Anterior cingulate cortex (tissue), 58 donors: ENCODE measurements around the gene RPUSD1.
"Not testable (repeated sequence)": the region's sequence is repeated elsewhere in the genome, so short reads cannot be mapped to it uniquely, and the experiment has no call there.

Source experiments
- DNase-seq, 58 donors: peaks; one replicate each; lab custom pipeline; 2025; lab: John Stamatoyannopoulos, UW

The RPUSD1 gene, protein sequence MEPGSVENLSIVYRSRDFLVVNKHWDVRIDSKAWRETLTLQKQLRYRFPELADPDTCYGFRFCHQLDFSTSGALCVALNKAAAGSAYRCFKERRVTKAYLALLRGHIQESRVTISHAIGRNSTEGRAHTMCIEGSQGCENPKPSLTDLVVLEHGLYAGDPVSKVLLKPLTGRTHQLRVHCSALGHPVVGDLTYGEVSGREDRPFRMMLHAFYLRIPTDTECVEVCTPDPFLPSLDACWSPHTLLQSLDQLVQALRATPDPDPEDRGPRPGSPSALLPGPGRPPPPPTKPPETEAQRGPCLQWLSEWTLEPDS

GRCh38 chr16:787978-788398 lies at the start of gene RPUSD1:
RPUSD1 (minus strand) TSS chr16:788381; CDS start chr16:787737, 644 bp downstream.
- DNase-seq = peak in 1 of 58 donors; percentile 51

GRCh38 chr16:836822-837221 lies 48.6 kb upstream of the RPUSD1 start:
- not testable (repeated sequence) for DNase-seq

DNA sequence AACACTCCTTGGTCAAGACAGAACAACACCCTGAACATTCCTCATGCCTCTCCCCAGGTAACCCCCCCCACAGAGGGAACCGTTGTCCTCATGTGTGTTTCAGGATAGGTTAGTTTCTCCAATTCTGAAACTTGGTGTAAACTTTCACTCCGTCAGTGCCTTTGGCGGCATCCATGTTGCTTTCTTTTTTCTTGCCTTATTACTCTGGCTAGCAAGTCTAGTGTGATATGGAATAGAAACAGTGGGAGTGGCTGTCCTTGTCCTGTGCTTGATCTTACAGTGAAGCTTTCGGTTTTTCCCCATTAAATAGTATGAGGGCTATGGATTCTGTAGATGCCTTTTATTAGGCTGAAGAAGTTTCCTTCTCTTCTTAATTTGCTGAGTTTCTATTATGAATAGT lies 48.0 kb upstream of the RPUSD1 start:
- DNase-seq = no peak

DNA sequence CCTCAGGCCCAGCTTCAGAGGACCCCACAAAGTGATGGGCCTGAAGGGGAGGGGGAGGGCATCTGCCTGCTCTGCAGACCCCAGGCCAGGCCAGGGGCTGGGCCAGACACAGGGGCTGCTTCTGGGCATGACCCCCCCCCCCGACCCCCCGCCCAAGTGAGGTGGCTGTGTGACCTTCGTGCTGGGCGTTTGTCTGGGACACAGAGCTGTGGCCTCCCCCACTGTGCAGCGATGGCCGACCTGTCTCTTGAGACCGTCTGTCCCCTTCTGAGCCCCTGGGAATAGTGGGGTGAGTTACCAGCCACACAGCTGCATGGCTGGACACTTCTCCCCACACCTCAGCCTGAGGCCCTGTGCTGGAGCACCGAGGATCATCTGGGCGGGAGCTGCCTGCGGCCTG lies 47.2 kb upstream of the RPUSD1 start:
- no peak for DNase-seq

GRCh38 chr16:833411-833810 lies 45.2 kb upstream of the RPUSD1 start:
- no peak for DNase-seq

DNA sequence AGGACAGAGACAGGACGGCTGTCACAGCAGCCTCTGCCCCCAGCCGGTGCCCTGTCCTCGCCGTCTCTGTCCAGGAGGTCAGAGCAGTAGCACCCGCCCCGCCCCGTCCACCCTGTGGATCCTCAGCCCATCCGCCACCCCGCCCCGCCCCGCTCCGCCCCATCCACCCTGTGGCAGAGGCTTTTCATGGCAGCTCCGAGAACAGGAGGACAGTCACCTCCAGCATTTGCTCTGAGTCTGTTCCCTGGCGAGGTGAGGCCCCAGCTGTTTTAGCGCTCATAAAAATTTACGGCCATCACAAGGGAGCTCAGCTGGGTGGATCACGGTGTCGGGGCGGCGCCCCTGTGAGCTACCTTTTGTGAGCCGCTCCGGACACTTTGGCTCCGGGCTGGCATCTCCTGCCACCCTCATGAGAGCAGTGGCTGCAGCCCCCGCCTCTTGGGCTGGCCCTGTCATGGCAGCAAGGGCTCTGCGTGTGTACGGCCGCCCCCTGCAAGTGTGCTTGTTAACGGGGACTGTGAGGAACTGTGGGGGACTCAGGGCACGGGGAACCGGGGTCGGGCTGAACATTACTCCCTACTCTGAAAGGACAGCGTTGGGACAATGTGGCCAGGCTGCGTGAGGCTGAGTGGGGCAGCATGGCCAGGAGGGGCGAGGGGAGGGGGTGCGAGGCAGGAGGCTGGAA lies 44.6 kb upstream of the RPUSD1 start:
- no peak for DNase-seq

GRCh38 chr16:831571-832413 lies 43.6 kb upstream of the RPUSD1 start:
- DNase-seq = no peak

DNA sequence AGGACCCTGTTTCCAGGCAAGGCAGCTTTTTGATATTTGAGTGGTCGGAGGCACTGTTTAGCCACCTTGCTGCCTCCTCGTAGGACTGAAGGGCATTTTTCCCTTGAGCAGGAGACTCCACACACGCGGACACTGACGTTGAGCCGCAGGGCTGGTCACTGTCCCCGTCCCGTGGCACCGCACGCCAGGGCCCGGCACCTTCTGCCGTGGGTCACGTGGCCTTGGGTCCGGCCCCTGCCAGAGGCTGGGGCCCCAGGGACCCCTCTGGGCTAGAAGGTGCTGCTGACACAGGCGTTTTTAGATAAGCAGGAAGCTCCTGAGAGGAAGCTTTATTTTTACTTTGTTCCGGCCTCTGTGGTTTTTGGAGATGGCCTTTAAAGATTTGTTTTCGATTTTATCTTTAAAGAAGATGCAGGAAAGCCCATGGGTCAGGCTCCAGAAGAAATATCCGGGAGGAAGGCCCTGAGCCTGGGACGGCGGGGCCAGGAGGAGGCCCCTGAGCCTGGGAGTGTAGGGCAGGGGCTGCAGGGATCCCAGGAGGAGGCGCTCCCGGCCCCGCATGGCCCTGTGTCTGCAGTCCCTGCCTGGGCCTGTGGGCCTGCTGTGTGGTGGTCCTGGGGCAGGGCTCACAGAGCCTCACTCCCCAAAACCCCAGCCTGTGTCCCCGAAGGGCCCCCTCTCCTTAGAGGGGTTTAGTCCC lies 42.8 kb upstream of the RPUSD1 start:
- no peak for DNase-seq

DNA sequence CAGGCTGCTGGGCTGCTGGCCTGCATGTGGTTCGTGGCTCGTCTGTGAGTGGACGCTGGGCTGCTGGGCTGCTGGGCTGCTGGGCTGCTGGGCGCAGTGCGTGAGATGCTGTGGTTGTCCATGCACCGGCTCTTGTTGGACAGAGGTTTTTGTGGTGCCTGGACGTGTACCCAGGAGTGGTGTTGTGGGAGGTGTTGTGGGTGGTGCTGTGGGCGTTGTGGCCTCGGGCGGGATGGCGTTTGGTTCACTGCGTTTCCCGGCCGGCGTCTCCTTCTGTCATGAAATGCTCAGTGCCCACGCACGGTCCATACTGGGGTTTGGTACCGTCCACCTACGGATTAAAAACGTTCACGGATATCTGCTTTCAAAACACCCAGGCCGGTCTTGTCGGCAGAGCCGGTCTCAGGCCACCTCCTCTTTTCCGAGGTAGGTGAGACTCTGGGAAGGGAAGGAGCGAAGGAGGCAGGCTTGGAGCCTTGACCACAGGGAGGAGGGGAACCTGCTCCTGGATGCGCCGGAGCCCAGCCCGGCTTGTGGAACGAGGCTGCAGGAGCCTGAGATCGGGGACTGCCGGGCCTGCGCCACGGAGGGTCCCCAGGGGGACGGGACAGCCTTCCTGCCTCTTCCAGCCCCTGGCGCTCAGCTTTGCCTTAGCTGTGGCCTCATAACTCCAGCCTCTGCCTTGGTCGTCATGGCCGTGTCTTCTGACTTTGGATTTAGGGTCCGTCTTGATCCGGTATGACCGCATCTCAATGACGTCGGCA lies 42.1 kb upstream of the RPUSD1 start:
- DNase-seq = no peak

- no peak for DNase-seq
Measured at GRCh38 chr16:828891-829290, 40.7 kb upstream of the RPUSD1 start.

DNA sequence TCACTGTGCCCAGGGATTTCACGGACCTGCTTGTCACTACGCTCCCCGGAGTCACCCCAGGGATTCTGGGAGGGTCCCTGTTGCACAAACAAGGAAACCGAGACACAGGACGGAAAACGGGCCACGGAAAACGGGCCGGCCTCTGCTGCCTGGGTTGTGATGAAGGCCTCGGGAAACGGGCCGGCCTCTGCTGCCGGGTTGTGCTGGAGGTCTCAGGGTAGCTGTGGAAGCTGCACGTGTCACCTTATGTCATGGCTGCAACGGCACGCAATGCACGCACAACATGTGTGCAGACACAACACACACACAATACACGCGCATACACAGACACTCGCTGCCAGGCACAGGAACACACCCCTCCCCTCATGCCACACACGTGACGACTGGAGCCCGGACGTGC lies 39.3 kb upstream of the RPUSD1 start:
- no peak for DNase-seq

DNA sequence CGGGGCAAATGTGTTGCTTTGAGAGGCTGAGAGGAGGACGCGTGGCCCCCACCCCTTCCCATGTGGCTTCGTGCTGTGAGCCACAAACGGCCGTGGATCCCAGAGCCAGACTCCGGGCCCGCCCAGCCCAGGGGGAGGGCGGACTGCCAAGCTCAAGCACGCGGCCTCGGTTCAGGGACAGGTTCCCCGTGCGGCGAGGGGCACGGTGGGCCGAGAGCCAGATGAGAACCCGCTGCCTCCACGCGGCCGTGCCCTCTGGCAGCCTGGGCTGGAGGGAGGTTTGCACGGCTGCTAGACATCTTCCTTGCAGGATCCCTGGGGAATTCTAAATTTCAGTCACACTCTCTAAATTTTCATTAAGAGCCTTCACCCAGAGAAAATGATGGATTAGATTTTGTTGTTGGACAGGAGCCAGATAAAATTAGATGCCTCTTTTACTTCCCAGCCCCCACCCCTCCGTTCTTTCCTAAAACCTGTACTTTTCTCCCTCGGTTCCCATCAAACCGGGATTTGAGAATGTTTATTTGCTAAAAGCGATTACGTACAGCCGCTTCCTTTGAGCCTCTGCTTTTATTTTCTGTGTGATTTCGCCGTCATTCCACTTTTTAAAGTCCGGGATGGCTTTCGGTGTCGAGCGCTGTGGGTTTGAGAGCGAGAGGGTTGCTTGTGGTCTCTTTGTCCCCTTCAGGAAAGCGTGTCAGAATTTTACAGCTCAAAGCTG lies 37.3 kb upstream of the RPUSD1 start:
- DNase-seq = peak in 39 of 58 donors; percentile 1 to 81 (median 30)

- DNase-seq = no peak
Measured at GRCh38 chr16:824601-825000, 36.4 kb upstream of the RPUSD1 start.

GRCh38 chr16:824194-824593 lies 36.0 kb upstream of the RPUSD1 start:
- DNase-seq = no peak

- no peak for DNase-seq
Measured at GRCh38 chr16:822909-823297, 34.7 kb upstream of the RPUSD1 start.

- no peak for DNase-seq
Measured at GRCh38 chr16:822174-822908, 34.2 kb upstream of the RPUSD1 start.

GRCh38 chr16:821751-822150 lies 33.6 kb upstream of the RPUSD1 start:
- DNase-seq = no peak

- DNase-seq = no peak
Measured at GRCh38 chr16:820748-821147, 32.6 kb upstream of the RPUSD1 start.

DNA sequence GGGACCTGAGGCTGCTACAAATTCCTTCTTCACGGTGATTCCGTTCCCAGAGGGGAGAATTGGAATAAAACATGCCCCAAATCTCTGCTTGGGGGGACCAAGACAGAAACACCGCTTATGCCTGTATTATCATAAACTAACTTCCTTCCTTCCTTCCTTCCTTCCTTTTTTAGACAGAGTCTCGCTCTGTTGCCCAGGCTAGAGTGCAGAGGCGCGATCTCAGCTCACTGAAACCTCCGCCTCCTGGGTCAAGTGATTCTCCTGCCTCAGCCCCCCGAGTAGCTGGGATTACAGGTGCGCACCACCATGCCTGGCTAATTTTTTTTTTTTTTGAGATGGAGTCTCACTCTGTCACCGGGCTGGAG lies 31.8 kb upstream of the RPUSD1 start:
- not testable (repeated sequence) for DNase-seq
